ENCODE results near the gene MAN1C1. TPM values are rescaled to one million over a fixed set of nuclear protein-coding genes. Genes with fewer than 3 reads are reported as not detected.
A peak's percentile ranks its signal among the peaks of the same experiment; 100 is the strongest.

MAN1C1 gene
- total RNA-seq, 1 experiment from 2014 or later: 0.11 TPM

GRCh38 chr1:25569597-25570396 lies 46.8 kb upstream of the MAN1C1 start:
- Histone ChIP-seq H3K9ac (ENCODE audit: low read length) (peak overlapping the region; percentile 86), H3K4me3 (ENCODE audit: low read length) (no peak overlapping the region), H3F3A (ENCODE audit: low read length, unreplicated experiment) (no peaks in the 10 kb centered on the region), H3K9me2 (replicated peaks; ENCODE audit: low read length) (no peaks in the 10 kb centered on the region), H3K27me3 (ENCODE audit: low read length) (no peaks in the 10 kb centered on the region), H2AFZ (ENCODE audit: low read length) (no peak overlapping the region), H3K4me1 (ENCODE audit: insufficient read depth, low read length) (peaks cover 42% of the 10 kb centered on the region), H4K20me1 (ENCODE audit: low read length) (no peaks in the 10 kb centered on the region), H3K9me3 (ENCODE audit: low read length) (no peaks in the 10 kb centered on the region), H3K4me2 (ENCODE audit: low read length) (peak overlapping the region; percentile 86), H3K27ac (ENCODE audit: low read length) (peak overlapping the region; percentile 99), H3K79me2 (ENCODE audit: low read length) (no peaks in the 10 kb centered on the region), H3K36me3 (ENCODE audit: low read depth, low read length) (no peaks in the 10 kb centered on the region)
- intact Hi-C loops (cut with micrococcal nuclease): no loop called here
- CTCF ChIA-PET: no interaction called here
- POLR2A ChIA-PET (ENCODE audit: unreplicated experiment): no interaction called here
- ATAC-seq: no peak
- DNase-seq: peak; percentile 17
- BruUV-seq (replicated peaks): no TSS peak
- TF ChIP-seq CTCF (conservative IDR thresholded peaks at IDR 0.05; ENCODE audit: low read depth, low read length) (no peak), EZH2phosphoT487 (IDR thresholded peaks at IDR 0.05; ENCODE audit: borderline replicate concordance, low read length) (no peak), EZH2 (IDR thresholded peaks at IDR 0.05; ENCODE audit: low read length, unreplicated experiment) (no peak)

- Histone ChIP-seq H3K9ac (ENCODE audit: low read length) (no peak overlapping the region), H3K27me3 (ENCODE audit: low read length) (no peaks in the 10 kb centered on the region), H3K9me2 (replicated peaks; ENCODE audit: low read length) (no peaks in the 10 kb centered on the region), H3K4me2 (ENCODE audit: low read length) (no peak overlapping the region), H4K20me1 (ENCODE audit: low read length) (no peaks in the 10 kb centered on the region), H3K4me3 (ENCODE audit: low read length) (no peak overlapping the region), H3F3A (ENCODE audit: low read length, unreplicated experiment) (no peaks in the 10 kb centered on the region), H3K4me1 (ENCODE audit: insufficient read depth, low read length) (peaks cover 42% of the 10 kb centered on the region), H3K36me3 (ENCODE audit: low read depth, low read length) (no peaks in the 10 kb centered on the region), H3K9me3 (ENCODE audit: low read length) (no peaks in the 10 kb centered on the region), H3K79me2 (ENCODE audit: low read length) (no peaks in the 10 kb centered on the region), H2AFZ (ENCODE audit: low read length) (no peak overlapping the region), H3K27ac (ENCODE audit: low read length) (no peak overlapping the region)
- no TSS peak for BruUV-seq (replicated peaks)
- TF ChIP-seq EZH2phosphoT487 (IDR thresholded peaks at IDR 0.05; ENCODE audit: borderline replicate concordance, low read length) (no peak), CTCF (conservative IDR thresholded peaks at IDR 0.05; ENCODE audit: low read depth, low read length) (no peak), EZH2 (IDR thresholded peaks at IDR 0.05; ENCODE audit: low read length, unreplicated experiment) (no peak)
- POLR2A ChIA-PET (ENCODE audit: unreplicated experiment): no interaction called here
- no peak for ATAC-seq
- intact Hi-C loops (cut with micrococcal nuclease): no loop called here
- no peak for DNase-seq
- CTCF ChIA-PET: no interaction called here
Measured at GRCh38 chr1:25570798-25571521, 45.6 kb upstream of the MAN1C1 start.

GRCh38 chr1:25571522-25571970 lies 45.0 kb upstream of the MAN1C1 start:
- Histone ChIP-seq H3K27me3 (ENCODE audit: low read length) (no peaks in the 10 kb centered on the region), H3K27ac (ENCODE audit: low read length) (no peak overlapping the region), H3K4me3 (ENCODE audit: low read length) (no peak overlapping the region), H3K4me1 (ENCODE audit: insufficient read depth, low read length) (peaks cover 42% of the 10 kb centered on the region), H3K79me2 (ENCODE audit: low read length) (no peaks in the 10 kb centered on the region), H3K4me2 (ENCODE audit: low read length) (no peak overlapping the region), H3F3A (ENCODE audit: low read length, unreplicated experiment) (no peaks in the 10 kb centered on the region), H3K9me2 (replicated peaks; ENCODE audit: low read length) (no peaks in the 10 kb centered on the region), H3K9me3 (ENCODE audit: low read length) (no peaks in the 10 kb centered on the region), H3K36me3 (ENCODE audit: low read depth, low read length) (no peaks in the 10 kb centered on the region), H3K9ac (ENCODE audit: low read length) (no peak overlapping the region), H2AFZ (ENCODE audit: low read length) (no peak overlapping the region), H4K20me1 (ENCODE audit: low read length) (no peaks in the 10 kb centered on the region)
- CTCF ChIA-PET: no interaction called here
- ATAC-seq: no peak
- POLR2A ChIA-PET (ENCODE audit: unreplicated experiment): no interaction called here
- no peak for TF ChIP-seq EZH2phosphoT487 (IDR thresholded peaks at IDR 0.05; ENCODE audit: borderline replicate concordance, low read length)
- TF ChIP-seq EZH2 (IDR thresholded peaks at IDR 0.05; ENCODE audit: low read length, unreplicated experiment): no peak
- no peak for TF ChIP-seq CTCF (conservative IDR thresholded peaks at IDR 0.05; ENCODE audit: low read depth, low read length)
- DNase-seq: no peak
- intact Hi-C loops (cut with micrococcal nuclease): no loop called here
- BruUV-seq (replicated peaks): no TSS peak
